Epithelial cell of esophagus (primary cell): Measurements from ENCODE around the gene TRIP6.

Experiments used
- DNase-seq: peaks from one replicate; pipeline ENCODE4 v3.0.0; 2010; ENCODE audit warnings: low read depth
- H3K4me3 ChIP-seq: 2 replicates; pipeline ENCODE4 v1.5.1; 2011; ENCODE audit warnings: mild to moderate bottlenecking, low read length, control low read depth
- TF ChIP-seq, protein P1 (sequence below): IDR thresholded peaks from 2 replicates; pipeline ENCODE4 v1.5.1; 2011; ENCODE audit warnings: low read depth, mild to moderate bottlenecking, low read length, control low read depth, inconsistent platforms; ENCODE audit not compliant: insufficient read depth; ENCODE audit errors: missing control alignments

TRIP6 gene

DNA sequence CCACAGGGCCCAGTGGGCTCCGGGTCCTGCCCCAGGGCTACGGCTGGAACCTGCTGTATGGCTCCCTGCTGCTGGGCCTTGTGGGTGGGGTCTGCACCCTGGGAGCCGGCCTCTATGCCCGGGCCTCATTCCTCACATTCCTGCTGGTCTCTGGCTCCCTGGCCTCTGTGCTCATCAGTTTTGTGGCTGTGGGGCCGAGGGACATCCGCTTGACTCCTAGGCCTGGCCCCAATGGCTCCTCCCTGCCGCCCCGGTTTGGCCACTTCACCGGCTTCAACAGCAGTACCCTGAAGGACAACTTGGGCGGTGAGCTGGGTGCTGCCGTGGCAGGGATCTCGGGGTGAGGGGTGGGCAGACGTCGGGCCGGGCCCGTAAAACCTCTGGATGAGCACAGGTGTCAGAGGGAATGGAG is 10.3 kb upstream of the TRIP6 start:
- H3K4me3 ChIP-seq, result no peak overlapping the region
- TF ChIP-seq, protein P1, sequence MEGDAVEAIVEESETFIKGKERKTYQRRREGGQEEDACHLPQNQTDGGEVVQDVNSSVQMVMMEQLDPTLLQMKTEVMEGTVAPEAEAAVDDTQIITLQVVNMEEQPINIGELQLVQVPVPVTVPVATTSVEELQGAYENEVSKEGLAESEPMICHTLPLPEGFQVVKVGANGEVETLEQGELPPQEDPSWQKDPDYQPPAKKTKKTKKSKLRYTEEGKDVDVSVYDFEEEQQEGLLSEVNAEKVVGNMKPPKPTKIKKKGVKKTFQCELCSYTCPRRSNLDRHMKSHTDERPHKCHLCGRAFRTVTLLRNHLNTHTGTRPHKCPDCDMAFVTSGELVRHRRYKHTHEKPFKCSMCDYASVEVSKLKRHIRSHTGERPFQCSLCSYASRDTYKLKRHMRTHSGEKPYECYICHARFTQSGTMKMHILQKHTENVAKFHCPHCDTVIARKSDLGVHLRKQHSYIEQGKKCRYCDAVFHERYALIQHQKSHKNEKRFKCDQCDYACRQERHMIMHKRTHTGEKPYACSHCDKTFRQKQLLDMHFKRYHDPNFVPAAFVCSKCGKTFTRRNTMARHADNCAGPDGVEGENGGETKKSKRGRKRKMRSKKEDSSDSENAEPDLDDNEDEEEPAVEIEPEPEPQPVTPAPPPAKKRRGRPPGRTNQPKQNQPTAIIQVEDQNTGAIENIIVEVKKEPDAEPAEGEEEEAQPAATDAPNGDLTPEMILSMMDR, result no peak
- DNase-seq, result no peak

DNA sequence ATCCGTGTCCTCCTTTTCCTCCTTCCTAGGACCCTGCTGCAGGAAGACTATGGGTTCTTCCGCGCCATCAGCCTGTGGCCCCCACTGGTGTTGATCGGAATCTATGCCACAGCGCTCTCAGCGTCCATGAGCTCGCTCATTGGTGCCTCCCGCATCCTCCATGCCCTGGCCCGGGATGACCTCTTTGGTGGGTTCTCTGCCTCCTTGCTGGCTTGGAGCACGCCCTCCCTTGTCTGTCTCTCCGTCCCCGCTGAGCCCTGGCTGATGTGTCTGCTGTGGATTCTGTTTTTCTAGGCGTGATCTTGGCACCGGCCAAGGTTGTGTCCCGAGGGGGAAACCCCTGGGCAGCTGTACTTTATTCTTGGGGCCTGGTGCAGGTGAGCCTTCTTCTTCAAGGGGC is 7.3 kb upstream of the TRIP6 start:
- H3K4me3 ChIP-seq, result no peak overlapping the region
- no peak for DNase-seq
- TF ChIP-seq, protein P1, result no peak

DNA sequence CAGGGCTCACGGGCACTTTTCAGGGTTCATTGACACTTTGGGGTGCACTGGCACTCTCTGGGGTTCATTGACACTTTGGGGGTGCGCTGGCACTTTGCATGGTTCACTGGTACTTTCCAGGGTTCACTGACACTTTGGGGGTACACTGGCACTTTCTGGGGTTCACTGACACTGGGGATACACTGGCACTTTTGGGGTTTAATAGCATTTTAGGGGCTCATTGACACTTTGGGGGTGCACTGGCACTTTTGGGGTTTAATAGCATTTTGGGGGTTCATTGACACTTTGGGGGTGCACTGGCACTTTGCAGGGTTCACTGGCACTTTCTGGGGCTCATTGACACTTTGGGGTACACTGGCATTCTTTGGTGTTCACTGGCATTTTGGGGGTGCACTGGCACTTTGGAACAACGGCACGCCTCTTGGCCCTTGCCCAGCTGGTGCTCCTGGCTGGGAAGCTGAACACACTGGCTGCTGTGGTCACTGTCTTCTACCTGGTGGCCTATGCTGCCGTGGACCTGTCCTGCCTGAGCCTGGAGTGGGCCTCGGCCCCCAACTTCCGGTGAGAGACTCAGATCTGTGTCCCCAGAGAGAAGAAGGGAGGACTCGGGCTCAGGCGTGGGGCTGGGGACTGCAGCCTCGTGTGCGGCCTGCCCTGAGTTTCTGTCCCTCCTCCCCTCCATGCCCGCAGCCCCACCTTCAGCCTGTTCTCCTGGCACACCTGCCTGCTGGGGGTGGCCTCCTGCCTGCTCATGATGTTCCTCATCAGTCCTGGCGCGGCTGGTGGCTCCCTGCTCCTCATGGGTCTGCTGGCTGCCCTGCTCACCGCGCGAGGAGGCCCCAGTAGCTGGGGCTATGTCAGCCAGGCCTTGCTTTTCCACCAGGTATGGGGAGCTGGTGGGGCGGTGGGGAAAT is 6.2 kb upstream of the TRIP6 start:
- no peak for DNase-seq
- TF ChIP-seq, protein P1, result no peak
- H3K4me3 ChIP-seq, result no peak overlapping the region

DNA sequence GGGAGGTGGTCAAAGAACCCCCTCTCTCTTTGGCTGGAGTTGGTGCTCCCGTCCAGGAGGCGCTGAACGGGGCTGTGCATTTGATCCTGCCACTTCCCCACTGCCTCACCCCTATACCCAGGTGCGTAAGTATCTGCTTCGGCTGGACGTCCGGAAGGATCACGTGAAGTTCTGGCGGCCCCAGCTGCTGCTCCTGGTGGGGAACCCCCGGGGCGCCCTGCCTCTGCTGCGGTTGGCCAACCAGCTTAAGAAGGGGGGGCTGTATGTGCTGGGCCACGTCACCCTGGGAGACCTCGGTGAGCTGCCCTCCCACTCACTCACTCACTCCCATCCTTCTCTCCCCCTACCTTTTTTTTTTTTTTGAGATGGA is 5.6 kb upstream of the TRIP6 start:
- DNase-seq, result no peak
- TF ChIP-seq, protein P1, result no peak
- no peak overlapping the region for H3K4me3 ChIP-seq

DNA sequence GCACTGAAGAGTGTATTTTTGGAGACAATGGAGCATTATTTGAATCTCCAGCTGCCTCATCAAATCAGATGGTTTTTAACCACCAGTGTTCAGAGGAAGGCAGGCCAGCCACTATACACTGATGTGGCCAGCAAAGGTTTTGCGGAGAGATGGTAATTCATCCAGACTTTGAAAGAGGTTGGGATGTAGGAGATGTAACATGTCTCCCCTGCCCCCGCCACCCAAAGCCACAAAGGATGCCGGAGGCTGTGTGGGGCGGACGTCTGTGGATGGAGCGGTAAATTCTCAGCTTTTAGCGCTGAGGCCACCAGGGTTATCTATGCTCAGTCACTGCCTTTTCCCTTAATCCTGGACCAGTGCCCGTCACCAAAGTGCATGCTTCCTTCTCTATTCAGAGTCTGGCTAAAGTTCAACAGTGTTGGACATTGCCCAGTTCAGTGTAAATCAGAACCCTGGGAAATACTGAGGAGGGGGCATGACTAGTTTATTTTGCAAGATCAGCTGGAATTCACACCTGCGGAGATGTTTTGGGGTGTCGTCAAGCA is 3.7 kb upstream of the TRIP6 start:
- no peak overlapping the region for H3K4me3 ChIP-seq
- TF ChIP-seq, protein P1, result no peak
- DNase-seq, result no peak

DNA sequence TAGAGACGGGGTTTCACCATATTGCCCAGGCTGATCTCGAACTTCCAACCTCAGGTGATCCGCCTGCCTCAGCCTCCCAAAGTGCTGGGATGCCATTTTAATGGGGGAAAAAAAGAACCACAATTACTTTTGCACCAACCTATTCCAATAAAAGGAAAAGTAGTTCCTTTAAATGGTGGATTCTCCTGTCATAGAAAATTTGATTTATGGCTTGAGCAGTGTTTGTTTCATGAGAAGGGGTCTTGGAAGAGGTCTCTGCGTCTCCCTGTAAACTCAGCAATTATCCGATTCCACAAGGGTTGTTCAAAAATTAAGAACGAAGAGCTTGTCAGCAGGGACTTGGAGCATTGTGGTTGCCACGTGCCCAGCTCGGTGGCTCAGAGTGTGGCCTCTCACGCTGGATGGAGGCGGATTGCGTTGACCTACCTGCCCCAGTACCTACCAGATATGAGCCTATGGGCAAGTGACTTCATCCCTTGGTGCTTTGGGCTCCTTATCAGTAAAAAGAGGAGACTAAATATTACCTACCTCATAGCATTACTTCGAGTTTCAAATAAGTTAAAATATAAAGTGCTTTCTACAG is 2.8 kb upstream of the TRIP6 start:
- TF ChIP-seq, protein P1, result no peak
- no peak overlapping the region for H3K4me3 ChIP-seq
- no peak for DNase-seq

DNA sequence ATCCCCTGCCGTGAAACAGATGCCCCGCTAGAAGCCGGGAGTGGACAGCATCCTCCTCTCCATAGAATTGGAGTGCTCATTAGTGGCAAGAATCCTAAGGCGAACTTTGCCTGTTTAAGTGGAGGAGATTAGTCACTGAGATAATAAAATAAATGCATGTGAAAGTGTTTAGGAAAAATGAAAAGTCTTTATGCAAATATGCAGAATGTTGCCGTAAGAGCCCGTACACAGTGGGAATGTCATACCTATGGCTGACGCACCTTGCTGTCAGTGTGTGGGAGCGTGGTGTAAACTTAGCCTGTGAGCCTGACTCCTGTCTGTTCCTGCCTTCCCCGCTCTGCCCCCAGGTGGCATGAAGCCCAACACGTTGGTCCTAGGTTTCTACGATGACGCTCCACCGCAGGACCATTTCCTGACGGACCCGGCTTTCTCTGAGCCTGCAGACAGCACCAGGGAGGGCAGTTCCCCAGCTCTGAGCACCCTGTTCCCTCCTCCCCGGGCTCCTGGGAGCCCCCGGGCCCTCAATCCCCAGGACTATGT is 1.7 kb upstream of the TRIP6 start:
- H3K4me3 ChIP-seq, result peak overlapping the region; percentile 81
- peak; percentile 99 for DNase-seq
- TF ChIP-seq, protein P1, result peak; percentile 47
